EH (cell line): Measurements from ENCODE around the gene NCF2.
A peak's percentile ranks its signal among the peaks of the same experiment; 100 is the strongest.
"Not testable (repeated sequence)": the region's sequence is repeated elsewhere in the genome, so short reads cannot be mapped to it uniquely, and the experiment has no call there.

Experiments
- DNase-seq: peaks from one replicate; pipeline ENCODE4 v3.0.0-alpha.2; 2015; ENCODE audit warnings: low read depth

The NCF2 gene, protein sequence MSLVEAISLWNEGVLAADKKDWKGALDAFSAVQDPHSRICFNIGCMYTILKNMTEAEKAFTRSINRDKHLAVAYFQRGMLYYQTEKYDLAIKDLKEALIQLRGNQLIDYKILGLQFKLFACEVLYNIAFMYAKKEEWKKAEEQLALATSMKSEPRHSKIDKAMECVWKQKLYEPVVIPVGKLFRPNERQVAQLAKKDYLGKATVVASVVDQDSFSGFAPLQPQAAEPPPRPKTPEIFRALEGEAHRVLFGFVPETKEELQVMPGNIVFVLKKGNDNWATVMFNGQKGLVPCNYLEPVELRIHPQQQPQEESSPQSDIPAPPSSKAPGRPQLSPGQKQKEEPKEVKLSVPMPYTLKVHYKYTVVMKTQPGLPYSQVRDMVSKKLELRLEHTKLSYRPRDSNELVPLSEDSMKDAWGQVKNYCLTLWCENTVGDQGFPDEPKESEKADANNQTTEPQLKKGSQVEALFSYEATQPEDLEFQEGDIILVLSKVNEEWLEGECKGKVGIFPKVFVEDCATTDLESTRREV

DNA sequence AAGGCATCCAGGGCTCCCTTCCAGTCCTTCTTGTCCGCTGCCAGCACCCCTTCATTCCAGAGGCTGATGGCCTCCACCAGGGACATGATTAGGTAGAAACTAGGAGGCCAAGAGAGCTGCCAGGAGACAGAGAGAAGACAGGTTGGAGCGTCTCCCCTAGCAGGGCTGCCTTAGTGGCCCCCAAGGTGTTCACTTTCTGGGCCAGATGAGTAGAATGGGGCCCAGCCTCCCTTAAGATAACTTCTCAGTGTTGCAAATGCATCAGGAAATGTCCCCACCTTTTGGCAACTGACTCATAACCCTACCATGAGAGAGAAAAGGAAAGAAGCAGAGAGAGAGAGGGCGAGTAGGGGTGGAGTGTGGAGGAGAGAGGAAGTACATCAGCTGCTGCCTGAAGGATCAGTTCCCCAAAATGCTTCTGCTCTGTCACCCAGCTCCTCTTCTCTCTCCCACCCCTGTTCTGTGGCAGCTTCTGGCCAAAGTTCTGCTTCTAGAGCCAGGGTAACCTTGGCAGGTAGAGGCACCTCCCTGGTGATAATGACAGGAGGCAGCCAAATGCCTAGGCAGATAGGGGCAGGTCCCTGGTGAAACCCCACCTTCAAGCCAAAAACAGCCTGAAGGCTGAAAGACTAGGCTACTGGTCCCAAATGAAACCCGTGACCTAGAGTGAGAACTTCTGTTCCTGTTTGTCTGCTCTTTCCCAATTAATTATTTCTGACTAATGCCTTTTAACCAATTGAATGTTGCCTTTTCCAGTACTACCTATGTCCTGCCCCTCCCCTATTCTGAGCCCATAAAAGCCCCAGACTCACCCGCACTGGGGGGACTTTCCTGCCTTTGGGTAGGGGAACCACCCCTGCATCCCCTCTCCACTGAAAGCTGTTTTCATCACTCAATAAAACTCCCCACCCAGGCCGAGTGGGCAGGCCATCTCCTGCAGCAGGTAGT is at the start of gene NCF2:
TSS of gene NCF2 (minus strand) at position 216 of the 948 bp plus-strand sequence. CDS start at position 86, 130 bp downstream.
- DNase-seq: peak; percentile 41

DNA sequence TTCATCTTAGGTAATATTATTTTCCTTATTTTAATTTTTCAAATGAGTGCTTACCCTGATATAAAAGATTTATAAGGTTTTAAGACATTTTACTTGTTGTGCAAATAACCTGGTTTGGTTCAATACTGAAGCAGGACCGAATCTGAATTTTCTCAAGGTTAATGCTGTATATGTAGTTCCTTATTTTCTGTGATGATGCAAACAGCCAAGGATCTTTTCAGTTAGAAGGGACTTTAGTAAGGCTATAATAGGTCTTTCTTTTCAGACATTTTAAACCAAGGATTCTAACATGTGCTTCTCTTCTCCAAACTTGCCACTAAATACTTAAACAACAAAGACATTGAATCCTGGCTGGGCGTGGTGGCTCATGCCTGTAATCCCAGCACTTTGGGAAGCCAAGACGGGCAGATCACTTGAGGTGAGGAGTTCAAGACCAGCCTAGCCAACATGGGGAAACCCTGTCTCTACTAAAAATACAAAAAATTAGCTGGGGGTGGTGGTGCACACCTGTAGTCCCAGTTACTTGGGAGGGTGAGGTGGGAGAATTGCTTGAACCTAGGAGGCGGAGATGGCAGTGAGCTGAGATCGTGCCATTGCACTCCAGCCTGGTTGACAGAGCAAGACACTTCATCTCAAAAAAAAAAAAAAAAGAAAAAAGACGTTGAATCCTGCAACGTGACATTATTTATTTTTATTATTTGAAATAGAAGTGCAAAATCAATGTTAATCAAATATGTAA is 48.6 kb upstream of the NCF2 start:
- DNase-seq: no peak

DNA sequence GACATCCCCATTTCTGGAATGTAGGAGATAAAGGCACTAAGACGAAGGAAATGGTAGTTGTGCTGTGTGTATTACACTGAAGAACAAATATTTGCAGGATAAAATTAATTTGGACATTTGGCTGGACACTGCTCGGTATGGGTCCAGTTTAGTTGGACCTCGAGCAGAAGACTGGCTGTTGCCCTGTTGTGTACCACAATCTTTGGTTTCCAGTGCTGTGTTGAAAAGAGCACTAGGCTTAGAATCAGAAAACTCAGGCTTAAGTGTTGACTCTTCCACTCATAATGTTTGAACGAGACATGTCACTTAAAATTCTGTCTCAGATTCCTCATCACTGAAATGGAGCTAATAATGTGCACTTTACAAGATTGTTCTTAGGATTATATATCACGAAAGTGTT is 46.5 kb upstream of the NCF2 start:
- DNase-seq: no peak

DNA sequence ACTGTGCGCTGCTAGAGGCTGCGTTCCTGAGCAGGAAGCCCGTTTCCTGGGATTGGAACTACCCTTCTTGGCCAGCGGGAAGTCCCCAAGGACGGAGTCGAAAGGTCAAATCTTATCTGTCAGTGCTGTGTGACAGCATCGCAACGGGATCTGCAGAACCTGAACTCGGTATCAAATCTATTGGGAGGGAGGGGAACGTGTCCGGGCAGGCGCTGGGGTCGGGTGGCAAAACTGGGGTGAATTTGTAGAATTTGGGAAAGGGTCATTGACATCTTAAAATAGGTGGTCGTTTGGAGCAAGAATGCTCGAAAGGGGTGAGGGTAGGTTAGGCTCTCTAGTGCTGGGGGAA is 46.0 kb upstream of the NCF2 start:
- no peak for DNase-seq

DNA sequence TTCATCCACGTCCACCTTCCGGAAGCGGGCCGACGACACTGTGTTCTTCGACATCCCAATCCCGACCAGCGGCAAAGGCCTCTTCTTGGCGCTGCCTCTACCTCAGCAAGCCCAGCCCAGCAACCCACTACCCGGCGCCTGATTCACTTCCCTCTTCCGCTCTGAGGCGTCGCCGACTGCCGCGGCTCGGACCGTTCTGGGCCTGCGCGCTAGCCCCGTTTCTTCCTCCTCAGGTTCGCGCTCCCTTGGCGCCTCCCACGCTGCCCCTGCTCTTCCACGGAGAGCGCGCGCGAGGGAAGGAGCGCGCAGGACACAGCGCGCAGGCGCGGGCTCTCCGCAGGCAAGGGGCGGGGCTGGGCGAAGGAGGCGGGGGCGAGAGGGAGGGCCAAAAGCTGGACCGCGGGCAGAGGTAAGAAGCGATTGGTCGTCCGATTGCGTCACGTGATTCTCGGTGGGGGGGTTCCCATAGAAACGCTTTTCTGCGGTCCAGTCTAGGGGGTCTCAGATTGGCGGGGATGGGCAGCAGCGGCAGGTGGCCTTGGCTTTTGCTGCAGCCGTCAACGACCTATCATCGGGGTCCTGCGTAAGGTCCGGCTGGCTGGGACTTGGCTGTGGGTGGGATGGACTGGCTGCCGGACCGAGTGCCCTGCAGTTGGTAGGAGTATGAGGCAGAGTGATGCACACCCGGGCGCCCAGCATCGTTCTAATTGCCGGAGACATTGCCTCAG is 45.5 kb upstream of the NCF2 start, which contains the start of gene ARPC5:
TSS of gene ARPC5 (minus strand) at position 178 of the 728 bp plus-strand sequence. CDS start at position 54, 124 bp downstream.
- DNase-seq: peak; percentile 99

DNA sequence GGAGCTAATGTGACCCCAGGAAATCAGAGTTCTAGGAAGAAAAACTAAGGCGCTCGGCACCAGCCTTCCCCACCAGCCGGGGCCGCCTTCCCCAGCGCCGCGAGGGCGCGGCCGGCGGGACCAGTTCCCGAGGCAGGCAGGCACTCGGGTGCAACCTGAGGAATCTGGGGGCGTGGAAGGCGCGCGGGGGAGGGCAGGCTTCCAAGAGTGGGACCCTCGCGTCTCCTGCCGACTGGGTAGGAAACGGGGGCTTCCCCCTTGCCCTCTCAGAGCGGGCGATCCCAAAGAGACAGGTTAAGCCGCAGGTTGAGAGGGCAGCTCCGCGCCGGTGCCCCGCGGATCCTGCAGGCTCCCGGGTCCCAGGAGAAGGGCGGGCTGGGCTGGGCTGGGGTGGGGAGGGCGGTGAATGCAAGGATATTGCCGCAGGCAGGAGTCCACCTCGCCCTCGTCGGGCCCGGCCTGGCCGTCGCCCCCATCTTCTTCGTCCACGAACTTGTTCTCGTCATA is 44.9 kb upstream of the NCF2 start:
- peak; percentile 43 for DNase-seq

DNA sequence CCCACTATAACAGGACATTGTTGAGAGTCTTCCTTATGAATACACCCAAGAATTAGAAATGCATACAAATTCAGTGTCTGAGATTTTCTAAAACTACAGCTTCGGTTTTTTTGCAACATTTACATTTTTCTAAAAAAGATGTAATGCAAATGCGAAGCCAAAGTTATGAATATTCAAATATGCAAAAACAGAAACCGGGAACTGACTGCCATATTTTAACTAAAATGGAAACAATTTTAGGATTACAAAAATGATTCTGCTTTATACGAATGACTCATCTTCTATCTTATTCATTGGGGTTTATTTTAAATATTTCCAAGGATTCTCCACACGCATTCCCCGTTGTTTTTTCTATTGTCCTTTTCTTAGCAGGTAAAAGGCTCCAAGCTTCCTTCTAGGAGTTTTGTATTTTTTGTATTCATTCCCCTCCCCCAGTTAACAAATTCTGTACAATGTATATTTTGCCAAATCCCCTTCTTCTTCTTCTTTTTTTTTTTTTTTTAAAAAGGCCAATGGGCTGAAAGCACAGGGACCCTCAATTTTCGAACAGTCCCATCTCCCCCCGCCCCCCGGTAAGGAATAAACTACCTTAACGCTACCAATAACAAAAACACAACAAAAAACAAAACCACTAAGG is 44.3 kb upstream of the NCF2 start:
- no peak for DNase-seq

DNA sequence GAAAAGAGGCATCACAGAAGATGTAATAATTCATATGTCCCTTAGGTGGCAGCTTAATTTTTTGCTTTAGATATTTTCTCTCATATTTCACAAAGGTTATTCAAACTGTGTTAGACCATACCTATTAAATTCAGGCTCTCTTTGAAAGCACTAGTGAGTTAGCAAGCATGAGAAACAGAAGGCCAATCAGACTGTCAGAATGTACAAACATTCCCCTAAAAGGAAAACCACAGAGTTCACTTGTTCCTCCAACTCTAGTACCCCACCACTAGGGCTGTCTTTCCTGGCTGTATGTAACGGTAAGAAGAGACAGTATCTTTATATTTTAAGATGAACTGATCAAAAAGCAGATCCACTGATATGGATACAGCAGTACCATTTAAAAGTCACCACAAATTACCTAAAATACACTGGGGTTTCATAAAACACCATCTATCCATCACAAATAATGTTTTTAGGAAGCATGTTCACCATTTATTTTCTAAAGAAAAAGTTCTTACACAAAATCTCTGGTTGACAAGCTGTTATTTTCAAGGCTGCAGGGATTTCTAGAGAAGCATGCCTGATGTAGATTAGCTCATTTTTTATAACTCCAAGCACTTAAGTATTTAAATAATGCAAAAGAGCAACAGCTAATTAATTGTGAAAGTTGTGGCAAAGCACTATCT is 43.6 kb upstream of the NCF2 start:
- peak; percentile 92 for DNase-seq

DNA sequence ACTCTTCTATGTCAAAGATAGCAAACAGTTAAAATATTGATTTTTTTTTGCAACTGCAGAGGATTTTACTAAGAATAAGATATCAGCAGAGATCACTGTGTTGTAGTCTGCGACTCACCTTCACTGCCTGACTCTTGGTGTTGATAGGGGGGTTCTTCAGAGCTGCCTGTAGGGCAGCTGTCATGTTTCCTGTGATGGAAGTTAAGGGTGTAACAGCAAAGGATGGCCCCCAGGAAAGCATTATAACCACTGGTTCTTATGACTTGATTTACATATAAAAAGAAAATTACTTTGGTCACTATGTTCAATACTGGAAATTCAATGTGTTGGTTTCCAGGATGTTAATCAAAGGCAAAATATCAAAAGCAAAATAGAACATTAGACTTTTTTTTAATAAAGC is 42.7 kb upstream of the NCF2 start:
- peak; percentile 23 for DNase-seq

DNA sequence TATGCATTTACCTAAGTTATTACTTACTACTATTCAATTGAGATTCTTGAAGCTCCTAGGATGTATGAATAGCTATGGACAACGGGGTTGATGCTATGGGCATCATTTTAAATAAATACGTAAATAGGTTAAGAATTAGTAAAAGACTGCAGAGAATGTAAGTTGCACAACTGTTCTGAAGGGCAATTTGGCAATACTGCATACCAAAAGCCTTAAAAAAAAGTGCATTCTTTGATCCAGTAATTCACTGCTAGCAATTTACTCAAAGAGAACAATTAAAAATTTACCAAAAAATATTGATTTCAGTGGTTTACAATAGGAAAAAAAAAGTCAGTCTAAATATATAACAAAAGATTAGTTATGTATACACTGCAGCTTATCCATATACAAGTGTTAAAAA is 41.9 kb upstream of the NCF2 start:
- DNase-seq: peak; percentile 83

DNA sequence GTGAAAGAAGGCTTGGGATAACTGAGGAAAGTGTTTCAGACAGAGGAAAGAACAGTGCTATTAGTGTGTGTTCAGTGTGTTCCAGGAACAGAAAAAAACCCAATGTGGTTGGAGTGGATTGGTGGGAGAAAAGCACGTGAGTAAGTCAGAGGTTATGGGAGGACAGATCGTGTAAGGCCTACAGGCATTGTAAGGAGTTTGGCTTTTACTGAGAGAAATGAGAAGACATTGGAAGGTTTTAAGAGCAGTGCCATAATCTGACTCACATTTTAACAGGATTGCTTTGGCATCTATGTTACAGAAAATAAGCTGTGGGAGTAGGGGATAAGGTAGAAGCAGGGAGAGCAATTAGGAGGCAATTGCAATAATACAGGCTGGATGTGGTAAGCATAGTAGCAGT is 40.5 kb upstream of the NCF2 start:
- DNase-seq: peak; percentile 74

DNA sequence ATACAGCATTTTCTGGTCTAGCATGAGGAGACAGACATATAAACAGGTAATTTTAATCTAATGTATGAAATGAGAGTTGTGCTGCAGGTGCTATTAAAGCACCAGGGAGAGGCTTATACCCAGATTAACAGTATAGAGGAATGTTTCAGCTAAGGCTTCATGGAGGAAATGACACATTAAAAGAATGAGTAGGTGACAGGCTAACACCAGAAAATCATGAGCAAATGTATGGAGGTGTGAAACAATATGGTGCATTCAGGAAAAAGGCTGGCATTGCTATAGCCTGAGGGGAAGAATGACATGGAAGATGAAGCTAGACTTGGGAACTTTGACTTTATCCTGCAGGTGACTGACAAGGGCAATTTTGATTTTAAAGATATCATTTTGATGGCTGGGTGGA is 38.3 kb upstream of the NCF2 start:
- DNase-seq: no peak

DNA sequence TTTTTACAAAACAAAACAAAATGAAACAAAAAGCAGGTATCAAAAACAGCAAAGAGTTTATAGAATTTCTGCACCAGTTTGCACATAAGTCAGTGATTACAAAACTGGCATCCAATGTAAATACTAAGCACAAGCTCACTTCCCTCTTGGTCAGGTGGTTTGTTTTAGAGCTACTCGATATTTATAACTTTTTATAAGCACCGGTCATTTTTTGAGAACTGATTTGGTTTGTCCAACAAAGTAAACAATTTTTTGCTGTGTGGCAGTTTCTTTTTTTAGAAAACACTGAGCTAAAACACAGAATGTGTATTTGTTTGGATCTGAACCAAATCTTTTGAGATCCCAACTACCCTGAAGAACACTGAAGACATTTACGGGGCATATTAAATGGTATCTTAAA is 36.0 kb upstream of the NCF2 start:
- DNase-seq: not testable (repeated sequence)

DNA sequence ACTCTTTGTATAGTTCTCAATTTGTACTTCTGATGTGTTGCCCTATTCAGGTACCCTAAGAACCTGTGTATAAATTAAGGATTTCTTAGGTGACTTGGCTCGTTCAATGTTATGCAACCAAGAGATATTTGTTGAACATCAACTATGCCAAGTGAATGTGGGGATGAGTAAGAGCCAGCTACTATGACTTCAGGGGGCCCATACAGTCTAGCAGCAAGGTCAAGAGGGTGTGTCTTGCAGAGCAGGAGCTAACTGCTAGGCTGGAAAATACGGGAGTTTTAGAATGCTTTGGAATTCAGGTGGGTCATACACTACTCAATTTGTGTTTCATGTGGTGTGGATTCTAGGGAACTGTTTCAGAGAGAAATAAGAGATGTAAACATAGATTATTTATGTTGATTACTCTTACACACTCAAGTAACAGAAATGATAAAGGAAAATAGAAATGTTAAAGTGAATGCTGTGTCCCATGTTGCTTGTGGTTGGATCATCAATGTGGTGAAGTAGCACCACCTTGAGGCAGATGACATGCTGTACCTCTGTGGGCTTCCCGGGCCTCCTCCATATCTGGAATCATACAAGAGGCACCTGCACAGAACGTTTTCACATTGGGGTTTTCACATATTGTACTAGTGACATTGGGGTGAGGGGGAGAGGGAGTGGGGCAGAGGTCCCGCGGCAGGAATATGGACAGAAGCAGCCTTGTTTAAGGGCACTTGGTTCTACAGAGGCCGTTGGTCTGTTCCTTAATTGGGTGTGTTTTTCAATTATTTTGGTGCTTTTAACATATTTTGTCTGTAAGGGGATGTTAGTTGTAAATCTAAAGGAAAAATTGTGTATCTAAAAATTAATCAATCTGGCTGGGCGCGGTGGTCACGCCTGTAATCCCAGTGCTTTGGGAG is 32.9 kb upstream of the NCF2 start:
- peak; percentile 69 for DNase-seq

DNA sequence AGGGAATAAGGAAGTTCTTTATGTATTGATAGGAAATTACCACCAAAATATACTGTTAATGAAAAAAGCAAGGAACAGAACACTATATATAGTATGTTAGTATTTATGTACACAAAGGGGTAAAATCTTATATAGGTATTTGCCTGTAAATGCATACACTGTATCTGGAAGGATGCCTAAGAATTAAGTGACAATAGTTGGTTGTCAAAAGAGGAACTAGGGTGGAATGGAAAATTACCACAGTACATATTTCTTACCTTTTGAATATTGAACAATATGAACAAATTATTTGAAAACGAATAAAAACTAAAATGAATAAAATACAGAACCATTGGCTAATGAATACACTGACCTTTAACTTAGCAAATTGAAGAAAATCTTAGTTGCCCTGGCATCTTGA is 31.8 kb upstream of the NCF2 start:
- DNase-seq: no peak

DNA sequence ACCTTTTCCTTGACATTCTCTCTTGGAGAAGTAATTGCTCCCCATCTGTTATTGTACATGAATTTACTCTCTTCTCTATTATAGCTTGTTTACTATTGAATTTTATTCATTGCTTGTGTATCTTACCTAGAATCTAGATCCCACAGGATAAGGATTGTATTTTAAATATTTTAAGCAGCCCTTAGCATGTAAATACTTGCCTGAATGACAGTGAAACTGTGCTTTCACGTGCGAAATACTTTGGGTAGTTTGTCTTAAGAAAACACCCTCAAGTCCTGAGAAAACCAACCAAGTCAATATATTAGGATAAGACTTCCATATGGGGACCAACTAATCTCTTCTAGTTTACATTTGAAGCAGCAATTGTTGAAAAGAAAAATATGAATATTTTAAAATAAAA is 30.1 kb upstream of the NCF2 start:
- no peak for DNase-seq

DNA sequence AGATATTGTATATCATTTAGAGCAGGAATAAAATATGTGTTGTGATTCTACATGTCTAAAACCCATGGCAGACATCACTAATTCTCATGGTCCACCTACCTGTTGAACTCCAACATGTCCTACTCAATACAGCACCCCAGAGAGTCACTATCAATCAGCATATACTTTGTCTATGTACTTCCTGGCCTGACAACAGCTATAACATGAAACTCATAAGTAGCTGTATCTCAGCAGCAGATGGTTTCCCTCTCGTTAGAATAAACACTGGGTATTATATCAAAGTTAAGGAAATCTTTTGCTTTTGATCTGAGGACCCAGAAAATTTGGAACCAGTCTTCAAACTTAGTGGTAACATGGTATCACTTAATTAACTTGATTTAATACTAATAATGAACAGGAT is 29.5 kb upstream of the NCF2 start:
- no peak for DNase-seq

DNA sequence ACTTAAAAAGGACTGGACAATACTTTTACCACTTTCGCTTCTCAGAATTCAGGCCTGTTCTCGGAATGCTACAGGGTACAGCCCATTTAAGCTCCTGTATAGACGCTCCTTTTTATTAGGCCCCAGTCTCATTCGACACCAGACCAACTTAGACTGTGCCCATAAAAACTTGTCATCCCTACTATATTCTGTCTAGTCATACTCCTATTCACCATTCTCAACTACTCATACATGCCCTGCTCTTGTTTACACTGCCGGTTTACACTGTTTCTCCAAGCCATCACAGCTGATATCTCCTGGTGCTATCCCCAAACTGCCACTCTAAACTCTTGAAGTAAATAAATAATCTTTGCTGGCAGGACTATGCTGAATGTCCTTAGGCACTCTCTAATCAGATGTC is 27.9 kb upstream of the NCF2 start:
- not testable (repeated sequence) for DNase-seq

DNA sequence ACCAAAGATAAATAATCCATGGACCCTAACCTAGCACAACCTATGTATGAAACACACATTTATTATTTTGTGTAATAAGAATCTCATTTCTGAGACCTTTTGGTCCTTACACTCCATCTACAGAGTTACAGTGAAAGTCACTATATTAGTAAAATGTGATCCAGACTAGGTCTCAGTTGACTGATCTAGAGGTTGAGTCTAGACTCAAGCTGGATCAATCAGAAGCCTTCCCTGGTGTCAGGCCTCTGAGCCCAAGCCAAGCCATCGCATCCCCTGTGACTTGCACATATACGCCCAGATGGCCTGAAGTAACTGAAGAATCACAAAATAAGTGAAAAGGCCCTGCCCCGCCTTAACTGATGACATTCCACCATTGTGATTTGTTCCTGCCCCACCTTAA is 22.7 kb upstream of the NCF2 start:
- DNase-seq: not testable (repeated sequence)
